Uterus (tissue), 2 donors: Measurements from ENCODE around the gene ZDHHC7.

ENCODE experiments used
- POLR2A ChIP-seq, 2 donors: fragments of 450-650 bp; IDR thresholded peaks; one replicate each; pipeline ENCODE4 v1.6.1; 2016; ENCODE audit warnings: antibody characterized with exemption in 2 of 2, mild to moderate bottlenecking in 1 of 2, moderate library complexity in 1 of 2
- TF ChIP-seq, protein P1 (sequence below), 4 experiments: fragments of 200-600 bp in 2 of 4; fragments of 450-650 bp in 2 of 4; sonication (generic) in 2 of 4; IDR thresholded peaks; one replicate each; pipeline ENCODE4 v1.5.1; 2016 to 2019; ENCODE audit warnings: antibody characterized with exemption in 4 of 4, mild to moderate bottlenecking in 2 of 4, moderate library complexity in 1 of 4

DNA sequence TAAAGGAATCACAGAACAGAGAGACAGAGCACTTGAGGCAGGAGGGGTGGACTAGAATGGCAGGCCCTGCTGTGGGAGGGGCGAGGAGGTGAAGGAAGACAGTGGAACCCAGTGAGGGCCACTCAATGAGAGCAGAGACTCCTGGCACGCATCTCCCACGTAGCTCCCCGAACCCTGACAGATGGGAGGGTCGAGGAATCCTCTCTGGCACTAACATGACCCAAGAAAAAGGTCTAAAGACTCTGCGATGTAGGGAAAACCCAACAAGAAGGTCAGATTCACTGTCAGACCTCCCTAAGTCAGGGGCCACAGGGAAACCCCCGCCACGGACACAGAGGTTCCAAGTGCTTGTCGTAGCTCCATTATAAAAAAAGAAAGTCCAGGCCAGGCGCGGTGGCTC, 15.0 kb downstream of the ZDHHC7 start:
- no peak for TF ChIP-seq POLR2A (IDR thresholded peaks at IDR 0.05)
- TF ChIP-seq, protein P1, sequence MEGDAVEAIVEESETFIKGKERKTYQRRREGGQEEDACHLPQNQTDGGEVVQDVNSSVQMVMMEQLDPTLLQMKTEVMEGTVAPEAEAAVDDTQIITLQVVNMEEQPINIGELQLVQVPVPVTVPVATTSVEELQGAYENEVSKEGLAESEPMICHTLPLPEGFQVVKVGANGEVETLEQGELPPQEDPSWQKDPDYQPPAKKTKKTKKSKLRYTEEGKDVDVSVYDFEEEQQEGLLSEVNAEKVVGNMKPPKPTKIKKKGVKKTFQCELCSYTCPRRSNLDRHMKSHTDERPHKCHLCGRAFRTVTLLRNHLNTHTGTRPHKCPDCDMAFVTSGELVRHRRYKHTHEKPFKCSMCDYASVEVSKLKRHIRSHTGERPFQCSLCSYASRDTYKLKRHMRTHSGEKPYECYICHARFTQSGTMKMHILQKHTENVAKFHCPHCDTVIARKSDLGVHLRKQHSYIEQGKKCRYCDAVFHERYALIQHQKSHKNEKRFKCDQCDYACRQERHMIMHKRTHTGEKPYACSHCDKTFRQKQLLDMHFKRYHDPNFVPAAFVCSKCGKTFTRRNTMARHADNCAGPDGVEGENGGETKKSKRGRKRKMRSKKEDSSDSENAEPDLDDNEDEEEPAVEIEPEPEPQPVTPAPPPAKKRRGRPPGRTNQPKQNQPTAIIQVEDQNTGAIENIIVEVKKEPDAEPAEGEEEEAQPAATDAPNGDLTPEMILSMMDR (IDR thresholded peaks at IDR 0.05): no peak
